GM12872 (cell line): ENCODE results near the gene CUL7.

Experiments
- CTCF ChIP-seq: IDR thresholded peaks from 3 replicates; pipeline ENCODE4 v1.5.1; 2011; ENCODE audit warnings: low read depth, mild to moderate bottlenecking, low read length, moderate library complexity; ENCODE audit not compliant: insufficient read depth

Gene CUL7

GRCh38 chr6:43092635-43093034, 39.0 kb upstream of the CUL7 start:
- TF ChIP-seq CTCF = no peak

- no peak for TF ChIP-seq CTCF
Measured at GRCh38 chr6:43091436-43091991, 37.9 kb upstream of the CUL7 start.

GRCh38 chr6:43091020-43091419, 37.4 kb upstream of the CUL7 start:
- no peak for TF ChIP-seq CTCF

DNA sequence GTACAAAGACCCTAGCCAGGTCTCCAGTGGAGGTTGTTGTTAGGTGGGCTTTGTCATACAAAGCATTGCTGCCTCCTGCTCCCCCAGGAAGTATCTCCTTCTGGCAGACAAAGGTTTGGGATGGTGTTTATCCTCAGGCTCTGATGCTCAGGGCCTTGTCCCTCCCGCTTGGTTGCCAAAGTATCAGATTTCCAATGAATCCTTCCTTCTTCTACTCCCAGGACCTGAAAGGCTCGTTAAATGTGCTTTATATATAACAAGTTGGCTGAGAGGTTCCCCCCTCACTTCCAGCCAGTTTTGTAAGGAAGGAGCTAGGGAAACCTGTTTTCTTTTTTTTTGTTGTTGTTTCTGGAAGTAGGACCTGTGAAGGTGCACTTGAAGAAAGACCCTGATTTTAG, 36.9 kb upstream of the CUL7 start:
- TF ChIP-seq CTCF = no peak

DNA sequence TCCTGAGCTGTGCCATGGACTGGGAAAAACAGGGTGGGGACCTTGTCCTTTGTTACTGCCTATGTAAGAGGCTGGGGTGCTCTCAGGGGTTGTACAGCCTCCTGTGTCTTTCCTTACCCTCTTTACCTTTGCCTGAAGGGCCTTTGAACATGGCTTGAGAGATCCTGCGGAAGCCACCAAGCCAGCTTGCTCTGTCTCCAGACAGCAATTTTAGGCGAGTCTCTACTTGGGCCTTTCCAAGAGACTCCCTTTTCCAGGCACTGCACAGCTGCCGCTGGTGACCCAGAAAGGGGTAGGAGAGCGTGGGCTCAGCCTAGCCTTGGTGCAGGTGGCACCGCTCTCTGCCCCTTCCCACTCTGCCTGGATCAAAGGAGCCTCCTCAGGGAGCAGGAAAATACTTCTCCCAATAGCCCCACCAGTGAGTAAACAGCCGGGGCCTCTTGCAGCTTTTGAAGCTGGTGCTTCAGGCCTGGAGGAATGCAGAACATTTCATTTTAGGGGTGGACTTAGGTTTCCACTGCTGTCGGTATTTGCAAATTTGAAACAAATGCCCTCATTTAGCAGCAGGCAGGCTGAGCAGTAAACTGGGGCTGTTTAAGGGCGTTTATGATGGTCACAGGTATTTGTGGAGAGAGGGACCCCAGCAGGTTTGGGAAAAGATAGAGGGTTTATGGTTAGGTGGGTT, 36.4 kb upstream of the CUL7 start:
- TF ChIP-seq CTCF = no peak

- no peak for TF ChIP-seq CTCF
Measured at GRCh38 chr6:43089467-43089866, 35.8 kb upstream of the CUL7 start.

GRCh38 chr6:43088654-43089056, 35.0 kb upstream of the CUL7 start:
- no peak for TF ChIP-seq CTCF
